GM10847 (cell line): Measurements from ENCODE around the gene DYRK1A.

ENCODE experiments used
- POLR2A ChIP-seq: IDR thresholded peaks from 2 replicates; pipeline ENCODE4 v1.6.1; 2011; ENCODE audit not compliant: insufficient read length; ENCODE audit errors: extremely low read depth

DYRK1A gene

GRCh38 chr21:37505963-37506362 lies 139.4 kb downstream of the DYRK1A start:
- TF ChIP-seq POLR2A, result no peak

DNA sequence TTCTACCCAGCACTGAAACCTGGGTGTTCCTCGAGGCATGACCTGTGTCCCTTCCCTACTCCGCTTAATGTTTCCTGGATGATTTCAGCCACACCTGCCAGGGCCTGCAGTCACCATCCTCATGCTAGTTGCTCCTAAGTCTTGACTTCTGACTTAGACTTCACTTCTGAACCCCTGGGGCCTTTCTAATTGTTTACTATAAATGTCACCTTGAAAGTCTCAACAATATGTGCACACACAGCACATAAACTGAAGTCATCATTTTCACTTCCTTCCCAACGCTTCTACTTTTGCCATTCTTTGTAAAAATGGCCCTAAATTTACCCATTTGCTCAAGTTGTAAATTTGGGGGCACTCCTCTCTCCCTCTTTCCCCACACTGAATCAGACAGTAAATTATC lies 141.1 kb downstream of the DYRK1A start:
- TF ChIP-seq POLR2A, result no peak

GRCh38 chr21:37508341-37508740 lies 141.8 kb downstream of the DYRK1A start:
- no peak for TF ChIP-seq POLR2A

DNA sequence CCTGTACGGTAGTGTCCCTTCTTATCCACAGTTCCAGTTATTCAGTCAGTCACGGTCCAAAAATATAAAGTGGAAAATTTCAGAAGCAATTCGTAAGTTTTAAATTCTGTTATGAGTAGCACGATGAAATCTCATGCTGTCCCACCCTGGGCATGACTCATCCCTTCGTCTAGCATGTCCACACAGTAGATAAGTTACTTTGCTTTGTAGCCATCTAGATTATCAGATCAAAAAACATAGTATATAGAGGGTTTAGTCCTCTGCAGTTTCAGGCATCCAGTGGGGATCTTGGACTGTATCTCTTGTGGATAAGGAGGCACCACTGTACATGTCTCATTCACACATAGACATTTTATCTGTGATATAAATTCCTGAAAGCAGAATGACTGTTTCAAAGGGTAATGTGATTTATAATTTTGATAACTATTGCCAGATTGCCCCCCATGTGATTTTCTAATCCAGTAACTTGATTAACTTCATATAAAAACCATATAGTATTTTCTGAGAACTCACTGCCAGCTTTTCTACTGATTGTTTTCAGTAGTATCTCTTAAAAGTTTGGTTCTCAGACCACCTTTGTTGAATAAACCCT lies 143.3 kb downstream of the DYRK1A start:
- TF ChIP-seq POLR2A, result no peak

- TF ChIP-seq POLR2A, result no peak
Observed at GRCh38 chr21:37511848-37512247, 145.3 kb downstream of the DYRK1A start.

DNA sequence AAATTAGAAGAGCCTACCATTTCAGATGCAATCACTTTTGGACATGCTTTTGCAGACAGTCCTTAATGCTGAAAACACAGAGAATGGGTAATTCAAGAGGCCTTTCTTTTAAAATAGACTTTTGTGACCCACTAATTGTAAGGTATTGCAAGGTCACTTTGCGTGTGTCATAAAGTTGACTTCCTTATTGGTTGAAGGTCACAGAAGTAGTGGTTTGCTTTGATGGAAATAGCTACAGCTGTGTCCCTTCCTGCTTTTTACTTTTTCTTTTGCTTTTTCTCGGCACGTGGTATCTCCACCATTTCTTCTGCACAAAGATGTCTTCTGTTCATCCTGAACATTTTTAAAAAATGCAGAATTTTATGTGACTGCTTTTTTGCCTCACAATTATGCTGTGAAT lies 146.8 kb downstream of the DYRK1A start:
- TF ChIP-seq POLR2A, result no peak

- TF ChIP-seq POLR2A, result no peak
Observed at GRCh38 chr21:37514038-37514667, 147.6 kb downstream of the DYRK1A start.

- TF ChIP-seq POLR2A, result no peak
Observed at GRCh38 chr21:37516998-37517397, 150.4 kb downstream of the DYRK1A start.

DNA sequence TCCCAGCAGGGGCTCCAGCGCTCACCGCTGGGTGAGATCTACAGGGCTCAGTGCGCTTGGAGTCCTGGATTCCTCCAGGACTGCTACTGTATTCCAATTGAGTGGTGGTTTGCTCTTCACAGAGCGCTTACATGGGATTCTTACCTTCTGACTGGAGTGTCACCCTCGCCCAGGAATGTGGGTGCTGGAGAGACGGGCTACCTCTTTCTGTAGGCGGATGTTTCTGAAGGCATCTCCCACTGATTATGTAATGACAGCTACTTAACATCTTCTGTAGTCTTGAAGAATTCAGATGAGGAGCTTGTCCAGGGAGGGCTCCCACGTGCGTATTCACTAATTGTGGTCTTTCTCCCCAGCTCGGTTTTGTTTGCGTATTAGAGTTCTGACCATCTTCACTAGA lies 154.2 kb downstream of the DYRK1A start:
- no peak for TF ChIP-seq POLR2A

GRCh38 chr21:37521658-37522057 lies 155.1 kb downstream of the DYRK1A start:
- TF ChIP-seq POLR2A, result no peak

GRCh38 chr21:37522641-37523295 lies 156.2 kb downstream of the DYRK1A start:
- no peak for TF ChIP-seq POLR2A

GRCh38 chr21:37525810-37526209 lies 159.2 kb downstream of the DYRK1A start:
- TF ChIP-seq POLR2A, result no peak

- no peak for TF ChIP-seq POLR2A
Observed at GRCh38 chr21:37527103-37527502, 160.5 kb downstream of the DYRK1A start.

- TF ChIP-seq POLR2A, result no peak
Observed at GRCh38 chr21:37527716-37528115, 161.1 kb downstream of the DYRK1A start.

GRCh38 chr21:37528150-37528937 lies 161.8 kb downstream of the DYRK1A start:
- no peak for TF ChIP-seq POLR2A

DNA sequence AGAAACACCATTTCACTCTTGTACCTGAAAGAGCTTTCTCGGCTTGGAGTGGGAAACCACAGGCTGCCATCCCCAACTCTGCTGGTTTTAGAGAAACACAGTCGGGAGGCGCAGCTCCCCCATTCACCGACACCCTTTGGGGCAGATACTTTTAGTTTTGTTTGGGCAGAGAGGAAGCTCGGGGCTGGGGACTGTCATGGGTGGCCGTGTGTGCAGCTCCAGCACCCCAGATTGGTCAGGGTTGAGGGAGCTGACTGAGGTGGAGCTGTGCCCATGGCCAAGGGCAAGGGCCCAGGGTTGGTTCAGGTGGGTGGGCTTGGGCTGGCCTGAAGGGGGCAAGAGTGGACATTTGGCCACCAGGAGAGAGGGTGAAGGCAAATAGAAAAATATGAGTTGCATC lies 163.1 kb downstream of the DYRK1A start:
- TF ChIP-seq POLR2A, result no peak

GRCh38 chr21:37530901-37531351 lies 164.4 kb downstream of the DYRK1A start:
- no peak for TF ChIP-seq POLR2A
